CD4-positive, alpha-beta T cell (primary cell): ENCODE results near the gene SIPA1. TPM values are rescaled to one million over a fixed set of nuclear protein-coding genes. Genes with fewer than 3 reads are reported as not detected.

Experiments
- ATAC-seq: fragments of 200-7000 bp; cut with Tn5 transposase; one replicate; pipeline ENCODE4 v1.10.0; 2022; ENCODE audit warnings: mild to moderate bottlenecking; ENCODE audit not compliant: poor library complexity
- CTCF ChIA-PET: fragments of 350-600 bp; sonication (Branson Sonifier 250); formaldehyde crosslinking; loops from one replicate; lab custom pipeline; 2021; ENCODE audit warnings: antibody characterized with exemption, inconsistent platforms; lab: Charles Lee
- POLR2A ChIA-PET: fragments of 350-600 bp; sonication (Branson Sonifier 250); formaldehyde crosslinking; loops from one replicate; lab custom pipeline; 2021; ENCODE audit warnings: antibody characterized with exemption, inconsistent platforms; lab: Charles Lee
- DNase-seq, 14 experiments: peaks; one replicate each; pipeline ENCODE4 v3.0.0-alpha.2; 2013 to 2020; ENCODE audit warnings: mixed read lengths in 2 of 14
- H3K27ac ChIP-seq, 2 donors: one replicate each; pipeline versions ENCODE4 v1.5.1 to v1.7.0; 2013; ENCODE audit warnings: low read length in 2 of 2, low read depth in 1 of 2, mild to moderate bottlenecking in 1 of 2
- H3K27me3 ChIP-seq, 2 experiments: 1 replicate in 1 of 2; 2 replicates in 1 of 2; pipeline versions ENCODE4 v1.6.1 to v1.7.0; 2013; ENCODE audit warnings: low read length in 2 of 2, control low read depth in 1 of 2, mild to moderate bottlenecking in 1 of 2, moderate library complexity in 1 of 2; ENCODE audit not compliant: insufficient read depth in 2 of 2, control insufficient read depth in 1 of 2
- H3K36me3 ChIP-seq: one replicate; pipeline ENCODE4 v1.6.1; 2013; ENCODE audit warnings: low read length, control low read depth; ENCODE audit not compliant: insufficient read depth
- H3K4me1 ChIP-seq: one replicate; pipeline ENCODE4 v1.6.1; 2013; ENCODE audit warnings: low read length, control low read depth; ENCODE audit not compliant: insufficient read depth
- H3K4me3 ChIP-seq: one replicate; pipeline ENCODE4 v1.5.1; 2013; ENCODE audit warnings: mild to moderate bottlenecking, low read length, moderate library complexity
- H3K9me3 ChIP-seq, 2 experiments: 1 replicate in 1 of 2; 2 replicates in 1 of 2; pipeline versions ENCODE4 v1.6.1 to v1.7.0; 2013; ENCODE audit warnings: low read length in 2 of 2, mild to moderate bottlenecking in 2 of 2, control low read depth in 1 of 2, moderate library complexity in 1 of 2; ENCODE audit not compliant: control insufficient read depth in 1 of 2, insufficient read depth in 1 of 2
- H3K27ac Mint-ChIP-seq: one replicate; pipeline ENCODE4 v1.8.0; 2020; ENCODE audit warnings: mixed read lengths
- H3K27me3 Mint-ChIP-seq: one replicate; pipeline ENCODE4 v1.8.0; 2021; ENCODE audit warnings: mixed read lengths
- H3K36me3 Mint-ChIP-seq: one replicate; pipeline ENCODE4 v1.8.0; 2021; ENCODE audit warnings: low read depth, mixed read lengths
- H3K4me1 Mint-ChIP-seq: one replicate; pipeline ENCODE4 v1.8.0; 2021; ENCODE audit warnings: low read depth, mixed read lengths
- H3K4me3 Mint-ChIP-seq: one replicate; pipeline ENCODE4 v1.8.0; 2020; ENCODE audit warnings: mild to moderate bottlenecking, mixed read lengths
- H3K9me3 Mint-ChIP-seq: one replicate; pipeline ENCODE4 v1.8.0; 2020; ENCODE audit warnings: mixed read lengths
- intact Hi-C, 2 experiments: fragments of 100-400 bp; cut with DNase I in 1 of 2; cut with micrococcal nuclease in 1 of 2; formaldehyde crosslinking; loops; one replicate each; pipeline versions ENCODE4 v1.15.1 to v1.9.0; 2023 to 2025; cut with DNase I, micrococcal nuclease
- total RNA-seq, 174 experiments: library from RNA in 2 of 174; stranded (reverse) in 2 of 174; gene quantifications; one replicate each; pipeline ENCODE4 v1.2.3 and lab custom pipeline; 2021 to 2026
- TF ChIP-seq, protein P1 (sequence below): fragments of 200-600 bp; IDR thresholded peaks from one replicate; pipeline ENCODE4 v1.8.0; 2022; ENCODE audit warnings: antibody characterized with exemption, mild to moderate bottlenecking

SIPA1 gene
- total RNA-seq, 2 experiments from 2014 or later = 272 to 298 TPM

DNA sequence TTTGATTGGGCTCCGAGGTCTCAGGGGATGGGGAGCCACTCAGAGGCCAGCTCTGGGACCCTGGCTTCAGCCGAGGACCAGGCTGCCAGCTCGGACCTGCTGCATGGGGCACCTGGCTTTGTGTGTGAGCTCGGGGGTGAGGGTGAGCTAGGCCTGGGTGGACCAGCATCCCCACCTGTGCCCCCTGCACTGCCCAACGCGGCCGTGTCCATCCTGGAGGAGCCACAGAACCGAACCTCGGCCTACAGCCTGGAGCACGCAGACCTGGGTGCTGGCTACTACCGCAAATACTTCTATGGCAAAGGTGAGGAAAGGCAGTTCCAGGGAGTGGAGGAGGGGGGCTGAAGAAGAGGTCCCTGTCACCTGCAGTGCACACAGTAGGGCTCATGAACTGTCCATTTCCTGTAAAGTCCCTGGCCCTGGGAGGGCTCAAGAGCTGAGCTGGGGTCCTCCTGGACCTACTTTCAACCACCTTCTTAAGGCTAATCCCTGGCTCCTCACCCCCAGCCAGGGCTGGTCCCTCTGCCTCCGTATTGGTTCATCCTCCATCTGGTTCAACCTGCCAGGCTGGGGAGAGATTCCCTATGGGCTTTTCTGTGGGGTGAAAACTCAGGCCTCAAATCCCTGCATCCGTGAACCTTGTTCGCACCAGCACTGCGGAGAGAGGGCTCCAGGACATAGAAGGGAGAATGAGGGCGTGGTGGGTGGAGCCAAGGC is 3.6 kb downstream of the SIPA1 start:
- DNase-seq = no peak
- Mint-ChIP-seq H3K36me3 (peaks cover 68% of the 10 kb centered on the region), H3K4me1 (peaks cover 62% of the 10 kb centered on the region), H3K27ac (peak overlapping the region; percentile 100), H3K27me3 (no peaks in the 10 kb centered on the region), H3K9me3 (no peaks in the 10 kb centered on the region), H3K4me3 (peak overlapping the region; percentile 86)
- ATAC-seq = no peak
- intact Hi-C loops = no loop called here
- TF ChIP-seq, protein P1, sequence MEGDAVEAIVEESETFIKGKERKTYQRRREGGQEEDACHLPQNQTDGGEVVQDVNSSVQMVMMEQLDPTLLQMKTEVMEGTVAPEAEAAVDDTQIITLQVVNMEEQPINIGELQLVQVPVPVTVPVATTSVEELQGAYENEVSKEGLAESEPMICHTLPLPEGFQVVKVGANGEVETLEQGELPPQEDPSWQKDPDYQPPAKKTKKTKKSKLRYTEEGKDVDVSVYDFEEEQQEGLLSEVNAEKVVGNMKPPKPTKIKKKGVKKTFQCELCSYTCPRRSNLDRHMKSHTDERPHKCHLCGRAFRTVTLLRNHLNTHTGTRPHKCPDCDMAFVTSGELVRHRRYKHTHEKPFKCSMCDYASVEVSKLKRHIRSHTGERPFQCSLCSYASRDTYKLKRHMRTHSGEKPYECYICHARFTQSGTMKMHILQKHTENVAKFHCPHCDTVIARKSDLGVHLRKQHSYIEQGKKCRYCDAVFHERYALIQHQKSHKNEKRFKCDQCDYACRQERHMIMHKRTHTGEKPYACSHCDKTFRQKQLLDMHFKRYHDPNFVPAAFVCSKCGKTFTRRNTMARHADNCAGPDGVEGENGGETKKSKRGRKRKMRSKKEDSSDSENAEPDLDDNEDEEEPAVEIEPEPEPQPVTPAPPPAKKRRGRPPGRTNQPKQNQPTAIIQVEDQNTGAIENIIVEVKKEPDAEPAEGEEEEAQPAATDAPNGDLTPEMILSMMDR = no peak
- H3K4me1 ChIP-seq = peaks cover 76% of the 10 kb centered on the region
- H3K27me3 ChIP-seq = no peaks in the 10 kb centered on the region
- H3K9me3 ChIP-seq = no peaks in the 10 kb centered on the region
- H3K36me3 ChIP-seq = peaks cover 64% of the 10 kb centered on the region
- H3K27ac ChIP-seq = peak overlapping the region; percentile 68 to 95
- ChIA-PET POLR2A (interaction anchor here (0.5 to 6.1 kb wide), 3 partner anchors 12 to 177 kb away, joined by 3 to 244 read pairs (median 3); partner anchors contain the start of gene RELA), CTCF (interaction anchor here (1.7 kb wide), 1 partner anchor 10 kb away, joined by 4 read pairs; no protein-coding TSS in a partner anchor)
- peak overlapping the region; percentile 59 for H3K4me3 ChIP-seq

GRCh38 chr11:65642014-65642671 is 4.2 kb downstream of the SIPA1 start:
- Histone ChIP-seq H3K9me3 (no peaks in the 10 kb centered on the region), H3K4me3 (peak overlapping the region; percentile 59), H3K4me1 (peaks cover 70% of the 10 kb centered on the region), H3K27ac (peak overlapping the region; percentile 68 to 95), H3K27me3 (no peaks in the 10 kb centered on the region), H3K36me3 (peaks cover 58% of the 10 kb centered on the region)
- POLR2A ChIA-PET = interaction anchor here (0.5 to 6.1 kb wide), 3 partner anchors 12 to 178 kb away, joined by 3 to 244 read pairs (median 3); partner anchors contain the start of gene RELA
- intact Hi-C loops = no loop called here
- peaks cover 64% of the 10 kb centered on the region for H3K36me3 Mint-ChIP-seq
- peak overlapping the region; percentile 86 for H3K4me3 Mint-ChIP-seq
- H3K27me3 Mint-ChIP-seq = no peaks in the 10 kb centered on the region
- no peak for DNase-seq
- TF ChIP-seq, protein P1 = no peak
- no peaks in the 10 kb centered on the region for H3K9me3 Mint-ChIP-seq
- peaks cover 58% of the 10 kb centered on the region for H3K4me1 Mint-ChIP-seq
- CTCF ChIA-PET = interaction anchor here (2.3 kb wide), 1 partner anchor 16 kb away, joined by 6 read pairs; no protein-coding TSS in a partner anchor
- H3K27ac Mint-ChIP-seq = peak overlapping the region; percentile 100
- no peak for ATAC-seq

DNA sequence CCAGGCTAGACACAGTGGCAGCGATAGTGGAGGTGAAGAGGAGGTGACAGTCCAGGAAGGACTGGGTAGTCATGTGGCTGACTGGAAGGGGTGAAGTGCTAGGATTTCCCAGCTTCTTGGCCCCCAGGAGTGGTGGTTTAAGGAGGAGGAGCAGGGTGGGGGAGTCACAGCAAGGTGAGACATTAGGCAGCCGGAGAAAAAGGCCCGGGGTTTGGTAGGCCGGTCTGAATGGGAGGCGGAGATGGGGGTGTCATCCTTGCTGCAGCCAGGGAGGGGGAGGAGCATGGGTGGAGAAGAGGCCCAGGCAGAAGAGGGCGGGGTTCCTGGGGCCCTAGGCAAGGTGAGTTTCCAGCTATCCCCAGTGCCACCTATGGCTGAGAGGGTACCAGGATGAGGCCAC is 6.1 kb downstream of the SIPA1 start:
- peaks cover 66% of the 10 kb centered on the region for H3K36me3 ChIP-seq
- Mint-ChIP-seq H3K36me3 (peaks cover 66% of the 10 kb centered on the region), H3K4me1 (peaks cover 44% of the 10 kb centered on the region), H3K27ac (peak overlapping the region; percentile 82), H3K9me3 (no peaks in the 10 kb centered on the region), H3K4me3 (peak overlapping the region; percentile 34), H3K27me3 (no peaks in the 10 kb centered on the region)
- ChIA-PET POLR2A (interaction anchor here (0.6 to 1.4 kb wide), 2 partner anchors 9 to 140 kb away, joined by 3 to 9 read pairs; no protein-coding TSS in a partner anchor), CTCF (interaction anchor here (2.3 kb wide), 1 partner anchor 18 kb away, joined by 6 read pairs; no protein-coding TSS in a partner anchor)
- no peak overlapping the region for H3K4me3 ChIP-seq
- DNase-seq = peak in 5 of 14 experiments; percentile 31 to 57 (median 35)
- H3K27me3 ChIP-seq = no peaks in the 10 kb centered on the region
- no peaks in the 10 kb centered on the region for H3K9me3 ChIP-seq
- peaks cover 56% of the 10 kb centered on the region for H3K4me1 ChIP-seq
- H3K27ac ChIP-seq = peak overlapping the region in 1 of 2 donors; percentile 48
- intact Hi-C loops = no loop called here
- TF ChIP-seq, protein P1 = no peak
- no peak for ATAC-seq
